ENCODE results near the gene CCL16. TPM values are rescaled to one million over a fixed set of nuclear protein-coding genes. Genes with fewer than 3 reads are reported as not detected.

Gene CCL16
- polyA plus RNA-seq, 1 donor from 2014 or later: not detected

- no peaks in the 10 kb centered on the region for H3K36me3 ChIP-seq (ENCODE audit: insufficient read depth, low read length)
- no peak overlapping the region for H3K4me3 ChIP-seq (ENCODE audit: low read length)
- no peak overlapping the region for H3K9ac ChIP-seq (ENCODE audit: low read length)
- H3K27ac ChIP-seq (ENCODE audit: low read length): no peak overlapping the region
- H2AFZ ChIP-seq (ENCODE audit: low read depth, low read length): no peak overlapping the region
- no peaks in the 10 kb centered on the region for H3K27me3 ChIP-seq (ENCODE audit: insufficient read depth, low read depth, low read length)
- H3K4me2 ChIP-seq (ENCODE audit: low read length): no peak overlapping the region
- H3F3A ChIP-seq (ENCODE audit: insufficient read depth, low read length, poor library complexity, severe bottlenecking): no peaks in the 10 kb centered on the region
- no peaks in the 10 kb centered on the region for H3K9me3 ChIP-seq (ENCODE audit: low read length)
- no peaks in the 10 kb centered on the region for H4K20me1 ChIP-seq (ENCODE audit: insufficient read depth)
- H3K9me2 ChIP-seq (ENCODE audit: insufficient read depth, low read length): no peaks in the 10 kb centered on the region
- TF ChIP-seq TAF1 (IDR thresholded peaks at IDR 0.05; ENCODE audit: low read depth) (no peak), REST (IDR thresholded peaks at IDR 0.05; ENCODE audit: borderline replicate concordance) (no peak), RAD21 (conservative IDR thresholded peaks at IDR 0.05) (no peak), EZH2 (IDR thresholded peaks at IDR 0.05; ENCODE audit: borderline replicate concordance, insufficient read depth, low read length, poor library complexity, severe bottlenecking) (no peak), POLR2AphosphoS5 (IDR thresholded peaks at IDR 0.05) (no peak), CTCF (IDR thresholded peaks at IDR 0.05; ENCODE audit: poor library complexity, severe bottlenecking) (no peak), EP300 (conservative IDR thresholded peaks at IDR 0.05; ENCODE audit: poor library complexity, severe bottlenecking) (no peak), SMC3 (conservative IDR thresholded peaks at IDR 0.05; ENCODE audit: poor library complexity) (no peak)
- no peaks in the 10 kb centered on the region for H3K79me2 ChIP-seq (replicated peaks; ENCODE audit: insufficient read depth, low read length)
Observed at GRCh38 chr17:35931794-35932425, 49.4 kb downstream of the CCL16 start.

GRCh38 chr17:35930211-35931065, 50.9 kb downstream of the CCL16 start, which contains the start of gene RDM1:
Gene RDM1 (minus strand): TSS chr17:35930773. CDS start chr17:35930727, 46 bp downstream.
- no peaks in the 10 kb centered on the region for H3K27me3 ChIP-seq (ENCODE audit: insufficient read depth, low read depth, low read length)
- H3K9ac ChIP-seq (ENCODE audit: low read length): peak within 1 kb of the TSS; percentile 49
- no peaks in the 10 kb centered on the region for H3K9me3 ChIP-seq (ENCODE audit: low read length)
- H4K20me1 ChIP-seq (ENCODE audit: insufficient read depth): no peaks in the 10 kb centered on the region
- H3F3A ChIP-seq (ENCODE audit: insufficient read depth, low read length, poor library complexity, severe bottlenecking): no peaks in the 10 kb centered on the region
- no peak for TF ChIP-seq CTCF (IDR thresholded peaks at IDR 0.05; ENCODE audit: poor library complexity, severe bottlenecking)
- TF ChIP-seq MXI1 (conservative IDR thresholded peaks at IDR 0.05; ENCODE audit: poor library complexity, severe bottlenecking): peak; percentile 97
- H3K4me2 ChIP-seq (ENCODE audit: low read length): peak within 1 kb of the TSS; percentile 69
- H3K4me3 ChIP-seq (ENCODE audit: low read length): peak within 1 kb of the TSS; percentile 77
- no peaks in the 10 kb centered on the region for H3K79me2 ChIP-seq (replicated peaks; ENCODE audit: insufficient read depth, low read length)
- no peaks in the 10 kb centered on the region for H3K9me2 ChIP-seq (ENCODE audit: insufficient read depth, low read length)
- no peak within 1 kb of the TSS for H3K27ac ChIP-seq (ENCODE audit: low read length)
- peak within 1 kb of the TSS; percentile 57 for H2AFZ ChIP-seq (ENCODE audit: low read depth, low read length)
- no peaks in the 10 kb centered on the region for H3K36me3 ChIP-seq (ENCODE audit: insufficient read depth, low read length)
